GM21529 (cell line): ENCODE data around the gene OXTR.

ENCODE experiments used
- ATAC-seq: cut with Tn5 transposase; IDR thresholded peaks from one replicate; pipeline ENCODE4 v1.9.1; 2021; ENCODE audit not compliant: unreplicated experiment

OXTR gene

DNA sequence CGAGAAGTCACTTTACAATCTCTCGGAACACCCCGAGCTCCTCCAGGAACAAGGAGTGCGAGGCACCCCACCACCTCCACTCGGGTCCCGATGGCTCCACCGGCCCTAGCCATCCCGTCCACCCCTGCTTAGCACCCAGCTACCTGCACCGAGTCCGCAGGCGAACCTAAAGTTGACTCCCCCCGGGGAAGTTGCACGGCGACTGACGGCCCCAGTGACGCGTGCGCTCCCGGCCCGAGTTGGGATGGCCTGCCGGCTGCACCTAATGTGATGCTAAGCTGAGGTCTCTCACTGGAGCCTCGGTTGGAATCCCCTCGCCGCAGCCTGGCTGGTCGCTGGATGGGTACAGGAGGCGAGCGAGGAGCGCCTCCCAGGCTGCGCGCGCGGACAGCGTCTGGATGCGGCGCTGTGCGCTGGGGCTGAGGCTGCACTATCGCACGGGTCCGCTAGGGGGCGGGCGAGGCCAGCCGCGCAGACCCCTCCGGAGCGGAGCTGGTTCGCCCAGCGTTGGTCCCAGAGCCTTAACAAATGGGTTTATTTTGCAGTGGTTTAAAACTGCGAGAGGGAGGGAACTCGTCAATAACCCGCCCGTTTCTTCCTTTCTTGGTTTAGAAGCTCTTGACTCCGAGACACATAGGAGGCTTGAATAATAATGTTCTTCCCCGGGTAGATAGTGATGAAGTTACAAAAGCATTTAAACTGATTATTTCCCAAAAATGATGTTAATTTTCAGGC is at the start of gene OXTR:
OXTR (minus strand) TSS at position 526 of the 735 bp plus-strand sequence. CDS start 1,426 bp downstream, outside the sequence.
- peak; percentile 69 for ATAC-seq

- ATAC-seq, result no peak
Measured at GRCh38 chr3:8817486-8817885, 48.1 kb upstream of the OXTR start.

DNA sequence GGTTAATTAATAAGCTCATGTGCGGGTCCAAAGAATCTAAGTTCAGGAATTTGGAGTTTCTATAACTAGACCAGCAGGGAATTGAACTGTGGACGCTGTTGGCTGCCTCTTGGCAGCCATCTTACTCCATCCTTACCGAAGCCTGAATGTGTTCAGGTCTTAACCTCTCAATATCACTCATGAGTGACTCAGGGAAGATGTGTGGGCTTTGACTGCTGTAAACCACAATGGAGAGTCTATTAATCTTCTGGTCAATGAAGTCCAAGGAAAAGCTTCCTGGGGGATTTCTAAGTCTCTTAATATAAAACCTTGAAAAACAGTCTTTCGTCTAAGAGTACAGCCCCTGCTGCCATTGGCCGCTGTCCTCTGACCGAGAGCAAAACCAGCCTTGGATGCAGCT is 46.7 kb upstream of the OXTR start:
- no peak for ATAC-seq

DNA sequence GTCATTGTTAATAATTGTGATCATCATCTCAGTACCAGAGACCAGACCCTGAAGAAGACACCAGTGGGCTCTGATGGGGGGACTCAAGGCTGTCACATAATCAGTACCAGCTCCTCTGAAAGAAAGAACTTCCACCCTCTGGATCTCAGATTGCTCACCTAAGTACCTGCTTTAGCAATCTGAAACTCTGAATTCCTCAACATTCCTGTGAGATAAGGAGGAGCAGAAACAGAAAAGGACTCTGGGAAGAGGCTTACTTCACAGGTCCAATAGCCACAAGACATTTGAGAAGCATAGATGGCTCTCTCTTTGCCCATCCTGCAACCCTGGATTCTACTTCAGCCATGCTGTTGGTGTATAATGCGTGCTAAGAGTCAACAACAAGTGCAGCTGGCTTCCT is 44.0 kb upstream of the OXTR start:
- no peak for ATAC-seq

DNA sequence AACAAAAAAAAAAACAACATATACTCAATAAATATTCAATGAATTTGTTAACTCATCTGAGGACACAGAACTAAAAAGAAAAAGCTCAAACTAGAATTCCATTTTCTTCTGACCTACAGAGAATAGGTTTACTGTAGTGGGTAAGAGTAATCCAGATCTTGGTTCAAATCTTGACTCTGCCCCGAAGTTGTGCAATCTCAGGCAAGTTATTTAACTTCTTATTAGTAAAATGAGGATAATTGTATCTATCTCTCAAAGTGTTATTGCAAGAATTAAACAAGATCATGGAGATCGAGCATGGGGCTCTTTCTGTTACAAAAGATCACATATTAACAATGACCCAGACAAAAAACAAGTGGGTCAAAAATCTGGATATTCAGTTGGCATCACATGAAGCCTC is 41.1 kb upstream of the OXTR start:
- ATAC-seq, result no peak

DNA sequence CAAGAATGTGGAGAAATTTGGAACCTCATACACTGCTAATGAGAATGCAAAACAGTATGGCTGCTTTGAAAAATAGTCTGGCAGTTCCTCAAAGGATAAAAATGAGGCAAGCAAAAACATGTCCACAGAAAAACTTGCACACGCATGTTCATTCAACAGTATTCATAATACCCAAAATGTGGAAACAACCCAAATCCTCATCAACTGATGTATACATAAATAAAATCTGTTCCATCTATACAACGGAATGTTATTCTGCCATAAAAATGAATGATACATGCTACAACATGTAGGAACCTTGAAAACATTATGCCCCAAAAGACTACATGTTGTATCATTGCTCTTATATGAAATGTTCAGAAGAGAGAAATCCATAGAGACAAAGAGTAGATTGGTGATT is 36.4 kb upstream of the OXTR start:
- no peak for ATAC-seq

DNA sequence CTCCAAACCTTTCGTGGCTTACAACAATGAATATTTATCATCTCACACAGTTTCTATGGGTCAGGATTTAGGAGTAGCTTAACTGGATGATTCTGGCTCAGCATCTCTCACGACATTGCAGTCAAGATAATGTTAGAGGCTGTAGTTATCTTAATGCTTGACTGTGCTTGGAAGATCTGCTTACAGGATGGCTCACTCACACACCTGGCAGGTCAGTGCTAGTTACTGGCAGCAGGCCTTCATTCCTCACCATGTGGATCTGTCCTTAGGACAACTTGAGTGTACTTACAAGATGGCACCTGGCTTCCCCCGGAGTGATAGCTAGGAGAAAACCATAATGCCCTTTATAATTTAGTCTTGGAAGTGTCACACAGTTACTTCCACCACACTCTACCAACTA is 32.8 kb upstream of the OXTR start:
- no peak for ATAC-seq

DNA sequence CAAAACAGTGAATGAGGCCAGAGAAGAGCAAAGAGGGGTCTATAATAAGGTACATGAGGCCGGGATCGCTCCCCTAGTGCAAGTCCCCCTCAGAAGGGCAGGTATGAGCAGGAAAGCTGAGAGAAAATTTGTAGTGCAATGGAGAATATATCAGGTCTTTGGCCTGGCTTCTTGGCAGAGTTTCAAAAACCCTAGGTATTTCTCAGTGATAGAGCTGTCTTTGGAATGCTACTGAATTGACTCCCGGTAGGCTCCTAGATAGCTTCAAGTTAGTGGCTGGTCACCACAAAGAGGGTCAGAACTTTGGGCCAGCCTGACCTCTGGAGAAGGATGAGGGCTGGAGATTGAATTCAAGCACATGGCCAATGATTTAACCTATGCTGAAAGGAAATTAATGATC is 30.6 kb upstream of the OXTR start:
- ATAC-seq, result no peak

DNA sequence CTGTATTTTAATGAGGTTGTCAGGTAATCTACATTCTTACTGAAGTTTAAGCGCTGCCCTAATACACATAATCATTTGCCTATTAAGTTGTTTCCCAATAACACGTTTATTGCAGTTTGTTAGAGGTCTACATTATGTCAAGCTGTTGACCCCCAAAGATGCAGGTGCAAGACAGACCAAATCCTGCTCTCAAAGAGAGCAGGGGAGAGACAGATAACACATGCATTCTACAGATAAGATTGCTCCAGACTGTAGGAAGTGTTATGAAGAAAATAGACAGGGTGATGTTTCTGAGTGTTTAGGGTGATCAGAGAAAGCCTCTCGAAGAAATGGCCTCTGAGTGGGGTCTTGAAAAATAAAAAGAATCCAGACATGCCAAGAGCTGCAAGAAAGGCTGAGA is 24.8 kb upstream of the OXTR start:
- ATAC-seq, result no peak

GRCh38 chr3:8793242-8793641 is 23.8 kb upstream of the OXTR start:
- ATAC-seq, result no peak

DNA sequence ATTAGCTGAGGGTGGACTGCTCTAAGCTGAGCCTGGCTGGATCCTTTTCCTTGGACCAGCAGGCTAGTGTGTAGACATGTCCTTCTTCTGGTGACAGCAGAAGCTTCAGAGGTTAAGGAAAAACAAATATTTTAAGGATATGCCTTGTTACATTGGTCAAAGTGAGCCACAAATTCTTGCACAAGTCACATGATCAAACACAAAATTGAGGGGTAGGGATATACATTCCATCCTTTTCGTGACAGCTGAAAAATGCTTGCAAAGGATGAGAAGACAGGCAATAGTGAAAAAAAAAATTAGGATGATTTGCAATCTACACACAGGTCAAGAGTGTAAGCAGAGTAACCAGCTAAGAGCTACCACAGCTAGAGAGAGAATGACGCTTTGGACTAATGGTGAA is 21.1 kb upstream of the OXTR start:
- no peak for ATAC-seq

DNA sequence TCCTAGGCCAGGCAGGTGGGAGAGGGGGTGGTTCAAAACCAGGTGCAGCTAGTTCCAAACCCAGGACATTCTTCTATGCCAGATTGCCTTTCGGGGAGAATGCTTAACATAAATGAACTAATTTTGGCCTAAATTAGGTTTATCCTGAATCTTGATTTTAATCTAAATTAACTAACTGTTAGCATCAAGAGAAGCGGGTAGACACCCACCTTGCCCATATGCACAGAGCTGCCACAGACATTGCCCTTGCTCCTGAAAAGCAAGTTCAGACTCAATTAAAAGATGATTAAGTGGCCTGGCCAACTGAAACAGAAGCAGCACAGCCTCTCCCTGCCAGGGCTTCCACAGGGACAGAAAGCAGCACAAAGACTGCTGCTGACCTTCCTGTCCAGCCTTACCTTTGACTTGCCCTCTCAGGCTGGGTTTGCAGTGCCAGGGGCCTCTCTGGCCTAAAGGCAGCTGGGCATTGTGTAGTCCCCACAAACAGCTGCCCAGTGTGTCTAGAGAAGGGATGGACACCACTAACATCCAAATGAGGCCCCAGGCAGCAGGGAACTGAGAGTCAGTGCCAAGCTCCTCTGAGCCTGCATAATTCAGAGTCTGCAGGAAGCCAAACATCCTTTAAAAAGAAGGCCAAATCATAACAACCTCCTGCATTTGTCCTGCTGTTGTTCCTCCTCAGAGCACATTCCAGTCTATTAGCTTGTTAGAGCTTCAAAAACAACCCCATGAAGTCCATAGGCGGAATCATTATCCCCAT is 15.4 kb upstream of the OXTR start:
- no peak for ATAC-seq

DNA sequence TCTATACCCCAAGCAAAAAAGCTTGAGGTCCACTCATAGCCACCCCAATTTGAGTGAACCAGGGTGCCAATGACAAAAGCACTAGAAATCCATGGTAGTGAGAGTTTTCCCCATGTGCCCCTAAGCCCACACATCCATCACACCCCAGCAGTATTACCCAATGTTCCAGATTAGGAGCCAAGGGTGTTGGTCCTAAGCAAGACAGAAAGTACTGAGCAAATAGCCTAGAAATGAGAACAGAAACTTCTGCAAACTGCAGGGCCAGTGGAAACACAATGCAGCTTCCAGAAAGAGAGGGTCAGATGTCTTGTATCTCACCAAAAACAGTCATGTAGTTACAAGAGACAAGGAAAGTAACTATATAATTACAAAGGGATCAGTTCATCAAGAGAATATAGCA is 10.9 kb upstream of the OXTR start:
- ATAC-seq, result peak; percentile 69

GRCh38 chr3:8778475-8778874 is 9.1 kb upstream of the OXTR start:
- ATAC-seq, result no peak

DNA sequence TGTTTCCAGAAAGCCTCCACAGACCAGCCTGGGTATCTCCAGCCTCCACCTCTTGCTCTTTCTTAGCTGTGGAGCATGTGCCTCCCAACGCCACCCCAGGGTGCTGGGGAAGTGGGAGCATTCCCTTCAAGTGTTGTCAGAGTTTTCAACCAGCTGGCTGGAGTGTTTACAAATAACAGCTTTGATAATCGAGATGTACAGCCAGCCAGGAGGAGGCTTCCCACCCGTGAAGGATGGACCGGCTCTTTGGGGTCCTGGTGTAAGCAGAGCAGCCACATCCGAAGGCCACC is 8.5 kb upstream of the OXTR start:
- no peak for ATAC-seq

- ATAC-seq, result no peak
Measured at GRCh38 chr3:8777201-8777977, 8.0 kb upstream of the OXTR start.

GRCh38 chr3:8776406-8776805 is 7.0 kb upstream of the OXTR start:
- ATAC-seq, result no peak

GRCh38 chr3:8775602-8776001 is 6.2 kb upstream of the OXTR start:
- ATAC-seq, result no peak

DNA sequence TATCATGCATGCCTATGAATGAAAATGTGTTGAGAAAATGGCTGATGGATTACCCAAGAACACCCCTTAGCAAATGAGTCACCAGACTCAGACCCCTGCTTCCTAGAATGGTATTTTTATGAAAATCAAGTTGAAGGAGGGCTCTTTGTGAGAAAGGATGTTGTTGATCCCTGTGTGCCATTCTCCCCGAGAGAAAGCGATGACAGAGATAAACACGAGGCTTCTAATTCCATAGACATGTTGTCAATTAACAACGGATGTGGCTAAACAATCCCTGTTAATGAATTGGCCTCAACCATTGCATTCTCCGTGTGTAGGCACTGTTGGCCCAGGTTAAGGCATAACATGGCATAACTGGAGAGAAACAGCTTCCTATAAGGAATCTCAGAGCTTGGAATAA is 5.8 kb upstream of the OXTR start:
- ATAC-seq, result no peak

DNA sequence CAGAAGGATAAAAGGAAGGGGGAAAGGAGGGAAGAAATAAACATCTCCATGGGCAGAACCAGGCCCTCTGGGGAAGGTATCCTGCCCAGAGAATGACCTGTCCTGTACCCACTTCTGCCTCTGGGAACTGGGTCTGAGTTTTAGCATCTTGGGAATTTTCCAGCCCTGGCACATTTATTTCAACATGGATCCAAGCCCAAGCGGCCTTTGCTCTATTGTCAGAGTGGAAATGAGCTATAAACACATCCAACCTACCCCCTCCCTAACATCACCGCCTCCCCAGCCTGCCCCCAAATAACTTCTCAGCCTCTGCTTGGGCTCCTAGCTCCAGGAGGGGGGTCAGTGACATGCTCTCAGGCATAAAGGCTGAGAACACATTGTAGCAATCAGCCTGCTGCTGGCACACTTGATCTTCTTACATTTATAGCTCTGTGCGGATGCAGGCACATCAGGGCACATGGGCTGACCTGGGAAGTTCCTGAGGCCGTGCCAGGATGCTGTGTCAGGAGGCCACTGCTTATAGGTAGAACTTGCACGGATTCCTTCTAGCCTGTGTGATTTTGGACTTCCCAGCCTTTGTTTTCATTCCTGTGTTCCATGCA is 4.6 kb upstream of the OXTR start:
- ATAC-seq, result no peak

DNA sequence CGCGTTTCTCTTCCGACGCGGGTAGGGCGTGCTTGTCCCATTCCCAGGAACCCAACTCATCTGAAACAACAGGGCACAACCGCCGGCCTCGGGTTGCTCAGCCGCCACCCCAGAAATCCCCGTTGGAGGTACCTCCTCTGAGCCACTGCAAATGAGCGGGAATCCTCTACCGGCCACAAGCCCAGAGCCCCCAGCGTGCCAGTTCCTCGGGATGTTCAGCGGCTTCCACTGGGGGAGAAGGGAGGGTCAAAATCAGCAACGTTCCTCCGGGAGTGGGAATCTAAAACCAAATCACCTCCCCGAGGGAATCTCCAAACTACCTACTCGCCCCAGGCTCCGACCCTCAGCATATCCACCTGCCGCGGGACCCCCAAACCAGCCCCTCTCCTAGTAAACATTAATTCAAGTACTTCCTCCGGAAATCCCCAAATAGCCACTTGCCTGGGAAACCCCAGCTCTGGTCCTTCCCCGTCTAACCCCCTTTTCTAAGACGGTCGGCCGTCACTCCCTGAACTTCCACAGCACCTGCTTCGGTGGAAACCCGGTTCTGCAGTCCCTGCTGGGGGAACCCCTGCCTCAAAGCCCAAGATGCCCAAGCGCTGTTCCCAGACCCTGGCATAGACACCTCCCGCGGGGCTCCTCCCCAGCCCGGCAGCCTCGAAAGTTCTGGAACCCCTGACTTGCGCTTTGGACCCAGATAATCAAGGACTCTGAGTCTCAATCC is 887 bp downstream of the OXTR start:
- ATAC-seq, result peak; percentile 34
